SK-N-SH (cell line): Measurements from ENCODE around the gene MYO9A. TPM values are rescaled to one million over a fixed set of nuclear protein-coding genes. Genes with fewer than 3 reads are reported as not detected.
"Not testable (repeated sequence)": the region's sequence is repeated elsewhere in the genome, so short reads cannot be mapped to it uniquely, and the experiment has no call there.

Source experiments
- CTCF ChIA-PET: fragments of 300-600, 350-600 bp; formaldehyde crosslinking; extraction: SDS; loops from one replicate; lab custom pipeline; 2021; lab: Yijun Ruan, JAX
- POLR2A ChIA-PET: fragments of 350-600 bp; sonication (Branson Sonifier 250); formaldehyde crosslinking; extraction: SDS; loops from one replicate; lab custom pipeline; 2020; ENCODE audit warnings: antibody characterized with exemption, inconsistent platforms; lab: Yijun Ruan, JAX
- DNase-seq: peaks from one replicate; pipeline ENCODE4 v3.0.0; 2012
- H2AFZ ChIP-seq: fragments of 200-600 bp; sonication (generic); 2 replicates; pipeline ENCODE4 v1.8.1; 2016; ENCODE audit warnings: antibody characterized with exemption, mild to moderate bottlenecking, low read depth
- H3F3A ChIP-seq: fragments of 200-600 bp; sonication (generic); replicated peaks from 2 replicates; pipeline ENCODE3; 2016; ENCODE audit warnings: antibody characterized with exemption, mild to moderate bottlenecking; ENCODE audit not compliant: insufficient read depth
- H3K27ac ChIP-seq, 2 experiments: fragments of 200-500 bp in 1 of 2; fragments of 200-600 bp in 1 of 2; sonication (Bioruptor generic) in 1 of 2; sonication (generic), shearing (Covaris generic) in 1 of 2; 2 replicates each; pipeline versions ENCODE4 v1.5.1 to v1.6.1; 2014 to 2016; ENCODE audit warnings: low read depth in 2 of 2, inconsistent platforms in 1 of 2, low read length in 1 of 2, mild to moderate bottlenecking in 1 of 2, mixed read lengths in 1 of 2
- H3K27me3 ChIP-seq: fragments of 200-600 bp; sonication (generic), shearing (Covaris generic); 2 replicates; pipeline ENCODE4 v1.6.1; 2016; ENCODE audit warnings: mixed run types; ENCODE audit not compliant: insufficient read depth
- H3K36me3 ChIP-seq, 2 experiments: fragments of 200-500 bp in 1 of 2; fragments of 200-600 bp in 1 of 2; sonication (Bioruptor generic) in 1 of 2; sonication (generic) in 1 of 2; replicated peaks in 1 of 2; 2 replicates each; pipeline versions ENCODE3 to v1.5.1; 2014 to 2016; ENCODE audit warnings: low read length in 1 of 2, mild to moderate bottlenecking in 1 of 2; ENCODE audit not compliant: insufficient read depth in 2 of 2, control insufficient read depth in 1 of 2
- H3K4me1 ChIP-seq, 2 experiments: fragments of 200-500 bp in 1 of 2; fragments of 200-600 bp in 1 of 2; sonication (Bioruptor generic) in 1 of 2; sonication (generic), shearing (Covaris generic) in 1 of 2; 2 replicates each; pipeline versions ENCODE4 v1.5.1 to v1.6.1; 2014 to 2016; ENCODE audit warnings: low read depth in 1 of 2, low read length in 1 of 2, mixed run types in 1 of 2; ENCODE audit not compliant: insufficient read depth in 2 of 2, control insufficient read depth in 1 of 2
- H3K4me2 ChIP-seq: fragments of 200-600 bp; sonication (generic), shearing (Covaris generic); 2 replicates; pipeline ENCODE4 v1.6.1; 2017; ENCODE audit warnings: mixed run types
- H3K4me3 ChIP-seq, 2 experiments: fragments of 200-500 bp in 1 of 2; fragments of 200-600 bp in 1 of 2; sonication (Bioruptor generic) in 1 of 2; sonication (generic), shearing (Covaris generic) in 1 of 2; 2 replicates each; pipeline versions ENCODE4 v1.5.1 to v1.8.1; 2014 to 2016; ENCODE audit warnings: low read depth in 2 of 2, inconsistent platforms in 1 of 2, low read length in 1 of 2, mild to moderate bottlenecking in 1 of 2, mixed read lengths in 1 of 2, moderate library complexity in 1 of 2
- H3K79me2 ChIP-seq: fragments of 200-600 bp; sonication (generic); 2 replicates; pipeline ENCODE4 v1.8.1; 2017; ENCODE audit warnings: mild to moderate bottlenecking; ENCODE audit not compliant: insufficient read depth
- H3K9ac ChIP-seq: fragments of 200-600 bp; sonication (generic); 2 replicates; pipeline ENCODE4 v1.6.1; 2017; ENCODE audit warnings: mixed run types
- H3K9me2 ChIP-seq: fragments of 200-600 bp; sonication (generic); 2 replicates; pipeline ENCODE4 v1.6.1; 2017; ENCODE audit warnings: mixed run types
- H3K9me3 ChIP-seq: fragments of 200-600 bp; sonication (generic); 2 replicates; pipeline ENCODE4 v1.6.1; 2017; ENCODE audit warnings: mixed run types, mild to moderate bottlenecking, moderate library complexity
- H4K20me1 ChIP-seq: fragments of 200-600 bp; sonication (generic); 2 replicates; pipeline ENCODE4 v1.6.1; 2017; ENCODE audit warnings: mild to moderate bottlenecking, mixed run types; ENCODE audit not compliant: insufficient read depth
- CHD2 ChIP-seq: fragments of 150-350 bp; IDR thresholded peaks from 2 replicates; pipeline ENCODE4 v1.6.1; 2018; ENCODE audit warnings: low read length; ENCODE audit not compliant: partially characterized antibody
- FOXJ3 ChIP-seq: sonication (generic); formaldehyde crosslinking; IDR thresholded peaks from 2 replicates; pipeline ENCODE4 v1.5.1; 2020; ENCODE audit warnings: mild to moderate bottlenecking, missing genetic modification reagents
- RXRA ChIP-seq: IDR thresholded peaks from 2 replicates; pipeline ENCODE4 v1.4.0; 2012; ENCODE audit warnings: low read depth, mild to moderate bottlenecking, borderline replicate concordance
- SMC3 ChIP-seq: IDR thresholded peaks from 2 replicates; pipeline ENCODE4 v1.6.1; 2012; ENCODE audit warnings: low read depth, low read length, improper control_type of control experiment
- ZBTB33 ChIP-seq: IDR thresholded peaks from 2 replicates; pipeline ENCODE4 v1.4.0; 2012; ENCODE audit warnings: low read depth, borderline replicate concordance
- WGBS: methylation state at CpG from one replicate; pipeline ENCODE4 v1.1.6; 2017; ENCODE audit warnings: low lambda C conversion rate; 5-methylcytosine and 5-hydroxymethylcytosine counted together
- polyA plus RNA-seq, 3 experiments: library from polyadenylated mRNA; depleted of rRNA; stranded (reverse); fragments of >200 nt; gene quantifications; 2 replicates each; pipeline ENCODE4 v1.2.3, GENCODE V29; 2012
- TF ChIP-seq, protein P1 (sequence below): IDR thresholded peaks from 2 replicates; pipeline ENCODE4 v1.4.0; 2012; ENCODE audit warnings: low read depth, borderline replicate concordance
- TF ChIP-seq, protein P2 (sequence below): fragments of 150-350 bp; IDR thresholded peaks from 2 replicates; pipeline ENCODE4 v1.6.1; 2016; ENCODE audit warnings: mild to moderate bottlenecking, low read depth, low read length

Gene MYO9A
- polyA plus RNA-seq, 1 of the 3 experiments (the other 2 are of a cell fraction): 4.1 TPM

DNA sequence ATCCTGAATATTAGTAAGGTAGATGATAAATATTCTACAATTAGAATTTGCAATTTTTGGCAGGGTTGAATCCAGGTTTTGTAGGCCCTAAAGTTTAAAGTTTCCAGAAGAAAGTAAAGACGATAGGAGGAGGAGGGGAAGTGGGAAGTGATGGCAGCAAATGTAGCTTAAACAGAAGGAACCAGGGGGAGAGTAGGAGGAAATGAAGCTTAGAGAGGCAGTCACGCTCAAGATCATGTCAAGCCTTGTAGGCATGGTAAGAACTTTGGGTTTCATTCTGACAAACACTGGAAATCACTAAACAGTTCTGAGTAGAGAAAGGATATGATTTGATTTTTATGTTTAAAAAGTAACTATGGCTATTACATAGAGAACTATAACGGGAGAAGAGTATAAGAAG, 243.7 kb downstream of the MYO9A start:
- Histone ChIP-seq H2AFZ (no peak overlapping the region), H3F3A (no peaks in the 10 kb centered on the region), H3K79me2 (no peaks in the 10 kb centered on the region), H4K20me1 (no peaks in the 10 kb centered on the region), H3K9me3 (no peaks in the 10 kb centered on the region), H3K27ac (no peak overlapping the region), H3K27me3 (no peaks in the 10 kb centered on the region), H3K36me3 (peaks cover 32 to 49% of the 10 kb centered on the region in 2 experiments)
- DNase-seq: no peak
- TF ChIP-seq RXRA (no peak), ZBTB33 (no peak), CHD2 (no peak), SMC3 (no peak), FOXJ3 (no peak)
- TF ChIP-seq, protein P1, sequence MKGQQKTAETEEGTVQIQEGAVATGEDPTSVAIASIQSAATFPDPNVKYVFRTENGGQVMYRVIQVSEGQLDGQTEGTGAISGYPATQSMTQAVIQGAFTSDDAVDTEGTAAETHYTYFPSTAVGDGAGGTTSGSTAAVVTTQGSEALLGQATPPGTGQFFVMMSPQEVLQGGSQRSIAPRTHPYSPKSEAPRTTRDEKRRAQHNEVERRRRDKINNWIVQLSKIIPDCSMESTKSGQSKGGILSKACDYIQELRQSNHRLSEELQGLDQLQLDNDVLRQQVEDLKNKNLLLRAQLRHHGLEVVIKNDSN: no peak
- TF ChIP-seq, protein P2, sequence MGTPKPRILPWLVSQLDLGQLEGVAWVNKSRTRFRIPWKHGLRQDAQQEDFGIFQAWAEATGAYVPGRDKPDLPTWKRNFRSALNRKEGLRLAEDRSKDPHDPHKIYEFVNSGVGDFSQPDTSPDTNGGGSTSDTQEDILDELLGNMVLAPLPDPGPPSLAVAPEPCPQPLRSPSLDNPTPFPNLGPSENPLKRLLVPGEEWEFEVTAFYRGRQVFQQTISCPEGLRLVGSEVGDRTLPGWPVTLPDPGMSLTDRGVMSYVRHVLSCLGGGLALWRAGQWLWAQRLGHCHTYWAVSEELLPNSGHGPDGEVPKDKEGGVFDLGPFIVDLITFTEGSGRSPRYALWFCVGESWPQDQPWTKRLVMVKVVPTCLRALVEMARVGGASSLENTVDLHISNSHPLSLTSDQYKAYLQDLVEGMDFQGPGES: no peak
- TF ChIP-seq, all 33 proteins: peak for 0
- ChIA-PET CTCF (no interaction called here), POLR2A (no interaction called here)
- H3K4me1 ChIP-seq: no peaks in the 10 kb centered on the region
- no peak overlapping the region for H3K4me3 ChIP-seq
- no peaks in the 10 kb centered on the region for H3K9me2 ChIP-seq
- H3K4me2 ChIP-seq: no peak overlapping the region
- H3K9ac ChIP-seq: no peak overlapping the region
- over 99% methylated on average over 3 of the region's 3 CpGs for WGBS

GRCh38 chr15:71858232-71858631, 259.7 kb downstream of the MYO9A start:
- H3K9me2 ChIP-seq, H3K79me2 ChIP-seq, H3K9ac ChIP-seq, H3K4me1 ChIP-seq, CTCF ChIA-PET, H4K20me1 ChIP-seq, H3K27ac ChIP-seq, H3K9me3 ChIP-seq, H3K27me3 ChIP-seq, H3K4me3 ChIP-seq, H3K4me2 ChIP-seq, H3F3A ChIP-seq, DNase-seq, H2AFZ ChIP-seq, POLR2A ChIA-PET: not testable (repeated sequence)
- WGBS: 97% methylated on average over 4 of the region's 4 CpGs
- peaks cover 12 to 46% of the 10 kb centered on the region in 2 experiments for H3K36me3 ChIP-seq
